Heart left ventricle (tissue), 16 donors: ENCODE data around the gene SLC5A12. TPM values are rescaled to one million over a fixed set of nuclear protein-coding genes. Genes with fewer than 3 reads are reported as not detected.

Experiments
- ATAC-seq, 4 donors: fragments of 200-7000 bp; cut with Tn5 transposase; one replicate each; pipeline ENCODE4 v1.9.1; 2020 to 2022; ENCODE audit warnings: moderate library complexity in 4 of 4, mild to moderate bottlenecking in 3 of 4, moderate number of reproducible peaks in 1 of 4
- DNase-seq, 5 donors: peaks; one replicate each; pipeline ENCODE4 v3.0.0-alpha.2; 2020
- H3K27ac ChIP-seq, 12 donors: fragments of 200-600 bp; sonication (generic) in 4 of 12; one replicate each; pipeline versions ENCODE4 v1.5.0 to v1.8.0; 2016 to 2022; ENCODE audit warnings: mild to moderate bottlenecking in 2 of 12
- H3K27me3 ChIP-seq, 9 donors: fragments of 200-600 bp; sonication (generic) in 2 of 9; one replicate each; pipeline versions ENCODE4 v1.5.1 to v1.8.0; 2016 to 2022; ENCODE audit warnings: mild to moderate bottlenecking in 3 of 9
- H3K36me3 ChIP-seq, 9 donors: fragments of 200-600 bp; sonication (generic) in 2 of 9; one replicate each; pipeline versions ENCODE4 v1.5.0 to v1.8.0; 2018 to 2022; ENCODE audit warnings: mild to moderate bottlenecking in 2 of 9
- H3K4me1 ChIP-seq, 12 donors: fragments of 200-600 bp; sonication (generic) in 4 of 12; one replicate each; pipeline versions ENCODE4 v1.5.0 to v1.8.0; 2016 to 2022; ENCODE audit warnings: mild to moderate bottlenecking in 3 of 12
- H3K4me3 ChIP-seq, 12 donors: fragments of 200-600 bp; sonication (generic) in 4 of 12; one replicate each; pipeline versions ENCODE4 v1.5.0 to v1.8.0; 2017 to 2022; ENCODE audit warnings: mild to moderate bottlenecking in 9 of 12, moderate library complexity in 4 of 12
- H3K9me3 ChIP-seq, 12 donors: fragments of 200-600 bp; sonication (generic) in 4 of 12; one replicate each; pipeline versions ENCODE4 v1.5.0 to v1.8.0; 2016 to 2022; ENCODE audit warnings: mild to moderate bottlenecking in 1 of 12
- CTCF ChIP-seq, 12 donors: fragments of 200-600 bp; sonication (generic) in 4 of 12; IDR thresholded peaks; one replicate each; pipeline versions ENCODE4 v1.5.0 to v1.8.0; 2018 to 2022; ENCODE audit warnings: antibody characterized with exemption in 12 of 12, mild to moderate bottlenecking in 5 of 12
- POLR2A ChIP-seq, 2 donors: fragments of 450-650 bp; IDR thresholded peaks; one replicate each; pipeline ENCODE4 v1.6.1; 2017; ENCODE audit warnings: antibody characterized with exemption in 2 of 2, mild to moderate bottlenecking in 2 of 2, moderate library complexity in 2 of 2
- WGBS, 4 donors: extraction: QIAGEN DNeasy Blood & Tissue Kit in 2 of 4; methylation state at CpG; one replicate each; pipeline versions ENCODE4 v1.1.5 to v1.1.7; 2013 to 2018; 5-methylcytosine and 5-hydroxymethylcytosine counted together
- intact Hi-C, 10 donors: fragments of 100-400 bp; cut with DNase I; formaldehyde crosslinking; loops; one replicate each; pipeline versions ENCODE4 v1.11.1 to v1.14.2; 2022
- long read RNA-seq, 3 donors: library from polyadenylated mRNA; unstranded; transcript quantifications; one replicate each; pipeline ENCODE4 v2.0.0, GENCODE V29; 2020 to 2021
- polyA plus RNA-seq, 2 donors: library from polyadenylated mRNA; stranded (reverse); fragments of 200-250 nt; gene quantifications; one replicate each; pipeline ENCODE4 v1.2.3, GENCODE V29; 2013
- total RNA-seq, 9 donors: library from RNA; depleted of rRNA in 2 of 9; stranded (reverse); fragments of >200 nt in 2 of 9; fragmentation: NEBNext Ultra II Directional in 3 of 9; extraction: Animal tissue kit (Norgen Biotek cat#: 25700) in 3 of 9; gene quantifications; one replicate each; pipeline versions ENCODE4 v1.1.0 to v1.2.4, GENCODE V29; 2016 to 2023
- donor health status: ischemic (EF 13 %, LVEDD 7.1; RV severe dilation, severe dysfunction).
- donor health status: healthy with polysubstance abuse.
- donor health status: DM: no; HTN: yes; CAD: no.
- donor health status: DM: no; HTN: no; CAD: no.
- donor health status: ischemic (EF 25% LVEDD 6.9; RV normal size, moderate dysfunction).
- donor health status: ischemic (EF 25% LVEDD 5.7; RV mildly dilated, moderate dysfunction).
- donor health status: healthy.
- donor health status: DM: yes; HTN: yes; CAD: no.
- donor health status: ischemic (EF 35%, LVEDD 5.7; RV mildly dilated, moderate dysfunction).
- donor health status: nonischemic (EF 11% LVEDD 7.7; RV severe dilation, severe dysfunction).
- donor health status: DM: yes; HTN: yes; CAD: no.
- donor health status: PGD.
- donor health status: ischemic (EF 29% LVEDD 5.4; RV normal size, mild dysfunction).
- donor health status: nonischemic (EF 23%, LVEDD 6.1; RV moderate dilation, normal function).

SLC5A12 gene
- total RNA-seq = under 1 TPM in 1 of 9 donors, not detected in 8; 0.11 TPM
- polyA plus RNA-seq = not detected
- long read RNA-seq, donor 1 = 0 reads
- long read RNA-seq, donor 2 = 0 reads
- long read RNA-seq, donor 3 = 0 reads

GRCh38 chr11:26721948-26722475, at the start of gene SLC5A12:
Gene SLC5A12 (minus strand): TSS chr11:26722060. CDS start chr11:26721714, 346 bp downstream.
- WGBS, 4 donors = 48 to 63% (median 59%) methylated on average over 3 of the region's 3 CpGs
- no peaks in the 10 kb centered on the region for H3K27me3 ChIP-seq
- no peaks in the 10 kb centered on the region for H3K9me3 ChIP-seq
- no peak within 1 kb of the TSS for H3K27ac ChIP-seq
- intact Hi-C loops = no loop called here
- no peaks in the 10 kb centered on the region for H3K4me1 ChIP-seq
- DNase-seq (no peak), ATAC-seq (no peak)
- TF ChIP-seq POLR2A (IDR thresholded peaks at IDR 0.05) (no peak), CTCF (IDR thresholded peaks at IDR 0.05) (no peak)
- H3K36me3 ChIP-seq = no peaks in the 10 kb centered on the region
- no peak within 1 kb of the TSS for H3K4me3 ChIP-seq

- H3K4me3 ChIP-seq = no peak overlapping the region
- intact Hi-C loops = no loop called here
Measured at GRCh38 chr11:26769027-26769426, 47.2 kb upstream of the SLC5A12 start.

GRCh38 chr11:26767060-26767459, 45.2 kb upstream of the SLC5A12 start:
- H3K4me1 ChIP-seq = no peaks in the 10 kb centered on the region
- H3K27ac ChIP-seq = no peak overlapping the region
- no peak overlapping the region for H3K4me3 ChIP-seq
- ATAC-seq = no peak
- no peak for DNase-seq
- 83 to 90% (median 86%) methylated on average over 2 of the region's 2 CpGs for WGBS, 4 donors
- H3K27me3 ChIP-seq = no peaks in the 10 kb centered on the region
- intact Hi-C loops = no loop called here
- TF ChIP-seq CTCF (IDR thresholded peaks at IDR 0.05) = no peak
- TF ChIP-seq POLR2A (IDR thresholded peaks at IDR 0.05) = no peak
- H3K36me3 ChIP-seq = no peaks in the 10 kb centered on the region
- H3K9me3 ChIP-seq = no peaks in the 10 kb centered on the region

More at GRCh38 chr11:26769027-26769426, 47.2 kb upstream of the SLC5A12 start:
- TF ChIP-seq CTCF (IDR thresholded peaks at IDR 0.05) (no peak), POLR2A (IDR thresholded peaks at IDR 0.05) (no peak)
- DNase-seq (no peak), ATAC-seq (no peak)
- Histone ChIP-seq H3K9me3 (no peaks in the 10 kb centered on the region), H3K36me3 (no peaks in the 10 kb centered on the region), H3K4me1 (no peaks in the 10 kb centered on the region), H3K27me3 (no peaks in the 10 kb centered on the region), H3K27ac (no peak overlapping the region)

GRCh38 chr11:26765323-26765722, 43.5 kb upstream of the SLC5A12 start:
- no peaks in the 10 kb centered on the region for H3K4me1 ChIP-seq
- H3K27ac ChIP-seq = no peak overlapping the region
- 88 to 93% (median 90%) methylated on average over 3 of the region's 3 CpGs for WGBS, 4 donors
- no peaks in the 10 kb centered on the region for H3K36me3 ChIP-seq
- H3K27me3 ChIP-seq = no peaks in the 10 kb centered on the region
- H3K4me3 ChIP-seq = no peak overlapping the region
- intact Hi-C loops = no loop called here
- TF ChIP-seq POLR2A (IDR thresholded peaks at IDR 0.05) (no peak), CTCF (IDR thresholded peaks at IDR 0.05) (no peak)
- ATAC-seq (no peak), DNase-seq (no peak)
- H3K9me3 ChIP-seq = no peaks in the 10 kb centered on the region
